OCI-LY1 (cell line): ENCODE measurements around the gene CORIN.

ENCODE experiments used
- H2AFZ ChIP-seq: fragments of 200-600 bp; sonication (generic), shearing (Covaris generic); 2 replicates; pipeline ENCODE4 v1.6.0; 2014; ENCODE audit warnings: antibody characterized with exemption, mild to moderate bottlenecking, low read length
- H3F3A ChIP-seq: fragments of 200-600 bp; sonication (generic), shearing (Covaris generic); 2 replicates; pipeline ENCODE4 v1.6.0; 2014; ENCODE audit warnings: mild to moderate bottlenecking, antibody characterized with exemption, low read length, moderate library complexity; ENCODE audit not compliant: insufficient read depth
- H3K27ac ChIP-seq: fragments of 200-600 bp; sonication (generic); 2 replicates; pipeline ENCODE4 v1.5.1; 2014; ENCODE audit warnings: low read length, mixed run types, mild to moderate bottlenecking, low read depth; ENCODE audit not compliant: poor library complexity, severe bottlenecking
- H3K27me3 ChIP-seq: fragments of 200-600 bp; sonication (generic); 2 replicates; pipeline ENCODE4 v1.6.0; 2014; ENCODE audit warnings: antibody characterized with exemption, mild to moderate bottlenecking, low read length, moderate library complexity; ENCODE audit not compliant: insufficient read depth
- H3K36me3 ChIP-seq: fragments of 200-600 bp; sonication (generic); 2 replicates; pipeline ENCODE4 v1.6.1; 2014; ENCODE audit warnings: mild to moderate bottlenecking, antibody characterized with exemption, low read length, moderate library complexity, mixed read lengths; ENCODE audit not compliant: insufficient read depth
- H3K4me1 ChIP-seq: fragments of 200-600 bp; sonication (generic); 2 replicates; pipeline ENCODE4 v1.5.1; 2014; ENCODE audit warnings: mild to moderate bottlenecking, low read length, moderate library complexity; ENCODE audit not compliant: insufficient read depth, severe bottlenecking
- H3K4me2 ChIP-seq: fragments of 200-600 bp; sonication (generic), shearing (Covaris generic); 2 replicates; pipeline ENCODE4 v1.6.1; 2014; ENCODE audit warnings: low read length
- H3K4me3 ChIP-seq: fragments of 200-600 bp; sonication (generic); 2 replicates; pipeline ENCODE4 v1.5.1; 2014; ENCODE audit warnings: low read length, low read depth, mild to moderate bottlenecking, mixed read lengths; ENCODE audit not compliant: poor library complexity, severe bottlenecking
- H3K79me2 ChIP-seq: fragments of 200-600 bp; shearing (Covaris generic); 2 replicates; pipeline ENCODE4 v1.6.1; 2016; ENCODE audit warnings: mixed run types, low read length, mixed read lengths; ENCODE audit not compliant: insufficient read depth
- H3K9ac ChIP-seq: fragments of 200-600 bp; sonication (generic), shearing (Covaris generic); 2 replicates; pipeline ENCODE4 v1.6.1; 2014; ENCODE audit warnings: mild to moderate bottlenecking, low read length, mixed read lengths
- H3K9me2 ChIP-seq: fragments of 200-600 bp; sonication (generic), shearing (Covaris generic); 2 replicates; pipeline ENCODE4 v1.6.1; 2014; ENCODE audit warnings: low read depth, mild to moderate bottlenecking, low read length, mixed read lengths
- H3K9me3 ChIP-seq: fragments of 200-600 bp; shearing (Covaris generic); 2 replicates; pipeline ENCODE4 v1.6.1; 2014; ENCODE audit warnings: low read length, mixed read lengths
- H4K20me1 ChIP-seq: fragments of 200-600 bp; sonication (generic), shearing (Covaris generic); 2 replicates; pipeline ENCODE4 v1.6.0; 2016; ENCODE audit warnings: mild to moderate bottlenecking, low read length; ENCODE audit not compliant: insufficient read depth
- EZH2 ChIP-seq: fragments of 200-600 bp; sonication (generic), shearing (Covaris generic); IDR thresholded peaks from 2 replicates; pipeline ENCODE4 v1.8.0; 2017; ENCODE audit warnings: borderline replicate concordance, mixed run types, mild to moderate bottlenecking, antibody characterized with exemption, low read length, moderate library complexity, mixed read lengths
- TF ChIP-seq, protein P1 (sequence below): fragments of 200-600 bp; sonication (generic), shearing (Covaris generic); IDR thresholded peaks from 2 replicates; pipeline ENCODE4 v1.5.1; 2017; ENCODE audit warnings: mild to moderate bottlenecking, antibody characterized with exemption, low read length, moderate library complexity, mixed read lengths

Gene CORIN

DNA sequence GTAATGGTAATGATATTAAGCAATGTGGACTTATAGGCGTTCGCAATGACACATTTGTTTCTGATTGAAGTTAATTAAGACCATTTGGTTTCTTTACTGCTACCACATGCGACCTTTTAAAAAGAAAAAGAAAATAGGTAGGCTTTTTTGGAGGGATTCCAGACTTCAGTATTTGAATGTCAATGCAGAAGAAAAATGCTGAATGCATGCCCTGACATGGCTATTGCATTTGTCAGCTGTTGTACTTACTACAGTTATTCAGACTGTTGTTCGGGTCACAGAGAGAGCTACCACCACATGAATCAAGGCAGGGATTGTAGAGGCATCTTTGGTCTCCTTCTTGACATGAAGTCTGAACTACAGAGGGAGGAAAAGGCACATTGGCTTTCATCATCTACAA lies 163.7 kb downstream of the CORIN start:
- H3F3A ChIP-seq, result no peaks in the 10 kb centered on the region
- no peaks in the 10 kb centered on the region for H3K9me2 ChIP-seq
- no peak overlapping the region for H3K27ac ChIP-seq
- H3K4me1 ChIP-seq, result no peaks in the 10 kb centered on the region
- no peak overlapping the region for H3K4me3 ChIP-seq
- TF ChIP-seq, protein P1, sequence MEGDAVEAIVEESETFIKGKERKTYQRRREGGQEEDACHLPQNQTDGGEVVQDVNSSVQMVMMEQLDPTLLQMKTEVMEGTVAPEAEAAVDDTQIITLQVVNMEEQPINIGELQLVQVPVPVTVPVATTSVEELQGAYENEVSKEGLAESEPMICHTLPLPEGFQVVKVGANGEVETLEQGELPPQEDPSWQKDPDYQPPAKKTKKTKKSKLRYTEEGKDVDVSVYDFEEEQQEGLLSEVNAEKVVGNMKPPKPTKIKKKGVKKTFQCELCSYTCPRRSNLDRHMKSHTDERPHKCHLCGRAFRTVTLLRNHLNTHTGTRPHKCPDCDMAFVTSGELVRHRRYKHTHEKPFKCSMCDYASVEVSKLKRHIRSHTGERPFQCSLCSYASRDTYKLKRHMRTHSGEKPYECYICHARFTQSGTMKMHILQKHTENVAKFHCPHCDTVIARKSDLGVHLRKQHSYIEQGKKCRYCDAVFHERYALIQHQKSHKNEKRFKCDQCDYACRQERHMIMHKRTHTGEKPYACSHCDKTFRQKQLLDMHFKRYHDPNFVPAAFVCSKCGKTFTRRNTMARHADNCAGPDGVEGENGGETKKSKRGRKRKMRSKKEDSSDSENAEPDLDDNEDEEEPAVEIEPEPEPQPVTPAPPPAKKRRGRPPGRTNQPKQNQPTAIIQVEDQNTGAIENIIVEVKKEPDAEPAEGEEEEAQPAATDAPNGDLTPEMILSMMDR, result no peak
- no peak for TF ChIP-seq EZH2
- no peaks in the 10 kb centered on the region for H3K79me2 ChIP-seq
- H3K9me3 ChIP-seq, result no peaks in the 10 kb centered on the region
- no peak overlapping the region for H3K9ac ChIP-seq
- no peaks in the 10 kb centered on the region for H4K20me1 ChIP-seq
- H3K36me3 ChIP-seq, result no peaks in the 10 kb centered on the region
- no peak overlapping the region for H3K4me2 ChIP-seq
- H2AFZ ChIP-seq, result no peak overlapping the region
- no peaks in the 10 kb centered on the region for H3K27me3 ChIP-seq

DNA sequence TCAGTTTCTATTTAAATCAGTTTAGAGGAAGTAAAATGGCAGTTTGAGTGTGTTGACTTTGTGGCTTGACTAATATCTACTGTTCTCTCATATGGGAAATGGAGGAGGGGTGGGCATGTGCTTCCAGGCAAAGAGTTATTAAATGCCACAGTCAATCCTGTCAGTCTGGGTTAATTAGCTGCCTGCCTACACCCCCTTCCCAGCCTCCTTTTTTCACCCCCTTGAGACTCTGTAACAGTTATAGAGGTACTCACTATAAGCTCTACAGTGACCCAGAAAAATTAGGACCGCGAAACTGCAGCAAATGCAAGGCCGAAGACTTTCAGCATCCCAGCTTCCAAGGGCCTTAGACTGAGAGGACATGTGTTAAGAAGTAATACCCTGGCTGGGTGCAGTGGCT lies 165.2 kb downstream of the CORIN start:
- TF ChIP-seq, protein P1, result no peak
- TF ChIP-seq EZH2, result no peak
- Histone ChIP-seq H3K27me3 (no peaks in the 10 kb centered on the region), H3K4me2 (no peak overlapping the region), H3K27ac (no peak overlapping the region), H3K36me3 (no peaks in the 10 kb centered on the region), H3K4me3 (no peak overlapping the region), H3K9ac (no peak overlapping the region), H3K9me3 (no peaks in the 10 kb centered on the region), H2AFZ (no peak overlapping the region), H3K79me2 (no peaks in the 10 kb centered on the region), H3K9me2 (no peaks in the 10 kb centered on the region), H4K20me1 (no peaks in the 10 kb centered on the region), H3K4me1 (no peaks in the 10 kb centered on the region), H3F3A (no peaks in the 10 kb centered on the region)

DNA sequence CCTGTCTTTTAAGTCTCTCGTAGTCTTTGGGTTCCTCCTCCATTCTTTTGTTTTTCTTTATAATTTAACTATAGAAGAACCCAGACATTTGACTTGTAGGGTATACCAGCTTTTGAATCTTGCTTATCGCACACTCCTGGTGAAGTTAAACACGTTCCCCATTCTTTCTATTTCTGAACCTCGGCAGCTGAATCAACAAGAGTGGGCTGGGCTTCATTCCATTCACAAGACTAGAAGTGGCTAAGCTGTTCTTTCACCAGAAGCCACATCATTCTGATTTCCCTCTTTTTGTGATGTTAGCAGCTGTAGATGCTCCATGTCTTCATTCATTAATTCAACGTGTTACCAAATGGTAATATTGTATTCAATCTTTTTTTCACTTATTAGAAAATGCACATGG lies 167.9 kb downstream of the CORIN start:
- no peaks in the 10 kb centered on the region for H3F3A ChIP-seq
- H3K79me2 ChIP-seq, result no peaks in the 10 kb centered on the region
- no peaks in the 10 kb centered on the region for H3K4me1 ChIP-seq
- H3K36me3 ChIP-seq, result no peaks in the 10 kb centered on the region
- no peaks in the 10 kb centered on the region for H4K20me1 ChIP-seq
- no peak overlapping the region for H2AFZ ChIP-seq
- no peak overlapping the region for H3K9ac ChIP-seq
- no peaks in the 10 kb centered on the region for H3K9me2 ChIP-seq
- H3K27me3 ChIP-seq, result 0 out of 2 replicates have a peak, but pooled peaks cover 3% of the 10 kb centered on the region
- H3K4me3 ChIP-seq, result no peak overlapping the region
- no peak overlapping the region for H3K4me2 ChIP-seq
- TF ChIP-seq, protein P1, result no peak
- no peak for TF ChIP-seq EZH2
- no peaks in the 10 kb centered on the region for H3K9me3 ChIP-seq
- no peak overlapping the region for H3K27ac ChIP-seq
